HG03039 (cell line): ENCODE data around the gene AP4M1.

Experiments
- ATAC-seq: cut with Tn5 transposase; IDR thresholded peaks from one replicate; pipeline ENCODE4 v1.9.1; 2021; ENCODE audit warnings: mild to moderate bottlenecking, moderate library complexity; ENCODE audit not compliant: unreplicated experiment

AP4M1 gene

GRCh38 chr7:100101016-100101862, at the start of gene AP4M1, which contains the start of gene MCM7:
TSS of gene AP4M1 (plus strand) at chr7:100101643. CDS start at chr7:100101715, 72 bp downstream.
TSS of gene MCM7 (minus strand) at chr7:100101397. CDS start at chr7:100101294, 103 bp downstream.
- peak; percentile 76 for ATAC-seq

DNA sequence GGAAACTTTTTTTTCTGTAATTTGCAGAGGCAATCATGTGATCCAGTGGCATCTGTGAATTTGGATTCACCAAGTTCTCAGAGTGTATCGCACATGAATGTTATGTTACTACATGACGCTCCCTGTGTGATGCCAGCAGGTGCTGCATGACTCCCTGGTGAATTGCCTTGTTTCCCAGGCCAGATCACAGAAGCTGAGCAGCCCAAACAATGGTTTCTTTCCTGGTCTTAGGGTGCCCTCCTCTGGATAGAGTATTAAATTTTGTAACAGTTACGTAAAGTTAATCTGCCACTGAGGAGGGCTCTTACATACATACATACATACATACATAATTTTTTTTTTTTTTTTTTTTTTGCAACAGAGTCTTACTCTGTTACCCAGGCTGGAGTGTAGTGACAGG, 48.2 kb upstream of the AP4M1 start:
- no peak for ATAC-seq

- ATAC-seq, result no peak
Observed at GRCh38 chr7:100057006-100057405, 44.4 kb upstream of the AP4M1 start.

- no peak for ATAC-seq
Observed at GRCh38 chr7:100059251-100059739, 42.1 kb upstream of the AP4M1 start.

- no peak for ATAC-seq
Observed at GRCh38 chr7:100061518-100062193, 39.8 kb upstream of the AP4M1 start.

GRCh38 chr7:100063376-100063775, 38.1 kb upstream of the AP4M1 start:
- ATAC-seq, result no peak

DNA sequence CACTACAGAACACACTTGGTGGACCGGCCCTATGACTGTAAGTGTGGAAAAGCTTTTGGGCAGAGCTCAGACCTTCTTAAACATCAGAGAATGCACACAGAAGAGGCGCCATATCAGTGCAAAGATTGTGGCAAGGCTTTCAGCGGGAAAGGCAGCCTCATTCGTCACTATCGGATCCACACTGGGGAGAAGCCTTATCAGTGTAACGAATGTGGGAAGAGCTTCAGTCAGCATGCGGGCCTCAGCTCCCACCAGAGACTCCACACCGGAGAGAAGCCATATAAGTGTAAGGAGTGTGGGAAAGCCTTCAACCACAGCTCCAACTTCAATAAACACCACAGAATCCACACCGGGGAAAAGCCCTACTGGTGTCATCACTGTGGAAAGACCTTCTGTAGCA, 37.3 kb upstream of the AP4M1 start:
- no peak for ATAC-seq

GRCh38 chr7:100065452-100066186, 35.8 kb upstream of the AP4M1 start:
- no peak for ATAC-seq

DNA sequence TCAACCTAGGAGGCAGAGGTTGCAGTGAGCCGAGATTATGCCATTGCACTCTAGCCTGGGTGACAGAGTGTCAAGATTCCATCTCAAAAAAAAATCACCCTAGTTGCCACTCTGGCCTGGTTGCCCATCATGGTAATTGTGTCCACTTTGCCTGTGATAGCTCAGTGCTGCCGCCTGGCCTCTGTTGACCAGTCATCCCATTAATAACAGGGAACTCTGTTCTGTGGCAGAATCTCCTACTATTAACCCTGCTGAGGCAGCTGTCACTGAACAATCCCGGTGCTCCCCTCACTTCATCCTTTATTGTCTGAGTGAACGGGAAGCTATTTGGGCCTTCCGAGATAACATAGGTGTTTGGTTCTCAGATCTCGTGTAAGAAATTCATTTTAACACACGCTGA, 34.5 kb upstream of the AP4M1 start:
- ATAC-seq, result no peak

DNA sequence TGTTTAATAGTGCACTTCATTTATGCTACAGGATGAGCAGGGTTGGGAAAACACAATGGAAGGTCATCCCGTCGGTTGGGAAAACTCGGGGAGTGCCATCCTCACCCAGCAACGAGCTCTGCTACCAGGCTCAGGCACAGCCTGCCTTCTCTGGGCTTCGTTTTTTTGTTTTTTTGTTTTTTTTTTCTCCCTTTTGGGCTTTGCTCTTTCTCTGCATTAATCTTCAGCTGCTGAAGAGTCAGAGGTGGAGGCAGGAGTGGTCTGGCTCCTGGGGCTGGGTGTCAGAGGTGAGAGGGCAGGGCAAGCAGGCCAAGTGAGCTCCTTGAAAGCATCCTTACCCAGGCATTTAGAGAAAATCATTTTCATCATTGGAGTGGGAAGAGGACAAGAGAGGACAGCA, 31.5 kb upstream of the AP4M1 start:
- ATAC-seq, result no peak

- no peak for ATAC-seq
Observed at GRCh38 chr7:100071018-100071723, 30.3 kb upstream of the AP4M1 start.

DNA sequence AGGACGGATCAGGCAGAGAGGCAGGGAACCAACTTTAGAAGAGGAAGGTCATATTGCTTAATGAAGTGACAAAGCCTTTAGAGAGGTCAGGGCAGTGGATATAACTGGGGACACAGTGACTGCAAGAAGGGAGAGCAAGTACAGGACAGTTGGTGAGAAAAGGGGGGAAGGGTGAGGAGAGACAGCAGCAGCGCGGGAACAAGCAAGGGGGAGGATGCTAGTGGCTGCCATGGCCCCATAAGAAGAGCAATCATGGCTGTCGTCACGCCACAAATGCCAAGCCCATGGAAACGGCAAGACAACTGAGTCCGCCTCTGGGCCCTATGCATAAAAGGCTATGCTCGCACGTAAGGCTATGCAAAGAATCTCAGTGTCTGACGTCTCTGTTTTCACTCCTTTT, 29.0 kb upstream of the AP4M1 start:
- no peak for ATAC-seq

- no peak for ATAC-seq
Observed at GRCh38 chr7:100074841-100075240, 26.6 kb upstream of the AP4M1 start.

GRCh38 chr7:100075418-100075817, 26.0 kb upstream of the AP4M1 start:
- no peak for ATAC-seq

- ATAC-seq, result no peak
Observed at GRCh38 chr7:100077205-100077604, 24.2 kb upstream of the AP4M1 start.

GRCh38 chr7:100079024-100079560, 22.4 kb upstream of the AP4M1 start:
- no peak for ATAC-seq

DNA sequence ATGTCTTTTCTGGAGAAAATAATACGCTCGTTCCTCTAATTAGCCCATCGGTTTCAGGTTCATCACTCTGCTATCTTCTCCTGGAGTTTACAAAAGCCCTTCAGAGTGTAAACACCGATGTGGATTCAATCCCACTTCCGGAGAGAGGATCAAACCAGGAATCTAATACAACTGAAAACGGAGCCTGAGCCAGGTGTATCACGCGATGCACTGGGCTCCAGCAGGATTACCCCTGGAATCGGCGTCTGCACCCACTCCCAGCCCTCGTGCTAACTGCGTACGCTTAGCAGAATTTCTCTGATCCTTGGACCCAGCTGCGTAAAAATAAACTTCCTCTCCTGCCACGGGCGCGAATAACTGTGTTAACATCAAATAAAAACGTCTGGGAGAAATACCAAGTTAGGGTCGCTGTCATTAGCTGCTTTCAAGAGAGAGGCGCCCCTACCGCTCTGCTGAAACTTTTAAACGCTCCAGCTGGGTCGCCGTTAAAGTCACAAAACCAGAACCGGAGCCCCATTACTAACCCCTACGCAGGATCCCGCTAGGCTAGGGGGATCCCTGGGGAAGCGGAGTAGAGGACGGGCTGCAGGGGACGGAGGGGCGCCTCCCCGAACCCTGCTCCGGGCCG, 20.4 kb upstream of the AP4M1 start:
- no peak for ATAC-seq

DNA sequence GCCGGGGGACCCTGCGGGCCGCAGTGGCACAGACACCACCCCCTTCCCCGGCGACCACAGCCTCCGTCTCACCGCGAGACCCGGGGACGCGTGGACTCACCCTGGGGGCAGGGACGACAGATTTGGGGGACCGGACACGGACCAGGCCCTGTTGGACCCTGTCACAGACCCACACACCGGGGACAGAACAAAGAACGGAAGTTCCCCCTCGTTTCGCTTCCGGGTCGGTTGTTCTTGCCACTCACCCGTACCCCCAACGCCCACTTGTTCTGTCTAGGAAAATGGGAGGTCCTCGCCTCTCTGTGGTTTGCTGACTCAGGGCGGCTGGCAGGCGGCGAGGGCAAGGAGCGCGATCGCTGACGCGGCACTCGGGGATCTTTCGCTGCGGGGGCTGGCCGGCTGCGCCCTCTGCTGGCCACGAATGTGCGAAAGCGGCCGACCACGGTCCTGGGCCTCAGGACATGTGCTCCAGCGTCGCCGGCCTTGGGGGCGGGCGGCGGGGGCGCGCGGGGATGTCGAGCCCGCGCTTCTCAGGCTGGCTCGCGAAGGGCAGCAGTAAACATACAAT, 19.8 kb upstream of the AP4M1 start, which contains the start of gene ZNF3:
Gene ZNF3 (minus strand): TSS at position 189 of the 568 bp plus-strand sequence. CDS start 4,366 bp downstream, outside the sequence.
- peak; percentile 78 for ATAC-seq

DNA sequence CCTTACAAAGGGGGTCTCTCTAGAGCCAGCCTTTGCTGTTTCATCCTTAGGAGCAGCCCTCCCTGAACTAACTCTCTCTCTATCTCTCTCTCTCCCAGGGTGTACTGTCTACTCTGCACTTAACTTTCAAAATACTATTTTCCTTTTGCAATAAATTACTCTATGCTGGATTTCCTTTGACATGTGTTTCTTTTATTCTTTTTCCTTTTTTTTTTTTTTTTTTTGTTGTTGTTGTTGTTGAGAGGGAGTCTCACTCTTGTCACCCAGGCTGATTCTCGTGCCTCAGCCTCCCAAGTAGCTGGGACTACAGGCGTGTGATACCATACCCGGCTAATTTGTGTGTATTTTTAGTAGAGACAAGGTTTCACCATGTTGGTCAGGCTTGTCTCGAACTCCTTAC, 18.5 kb upstream of the AP4M1 start:
- peak; percentile 0 for ATAC-seq
